Dedifferentiated amniotic fluid mesenchymal stem cell (primary cell): Measurements from ENCODE around the gene HIGD1C.

Experiments used
- DNase-seq: peaks from one replicate; pipeline ENCODE4 v3.0.0-alpha.2; 2016; ENCODE audit errors: extremely low spot score

HIGD1C gene

DNA sequence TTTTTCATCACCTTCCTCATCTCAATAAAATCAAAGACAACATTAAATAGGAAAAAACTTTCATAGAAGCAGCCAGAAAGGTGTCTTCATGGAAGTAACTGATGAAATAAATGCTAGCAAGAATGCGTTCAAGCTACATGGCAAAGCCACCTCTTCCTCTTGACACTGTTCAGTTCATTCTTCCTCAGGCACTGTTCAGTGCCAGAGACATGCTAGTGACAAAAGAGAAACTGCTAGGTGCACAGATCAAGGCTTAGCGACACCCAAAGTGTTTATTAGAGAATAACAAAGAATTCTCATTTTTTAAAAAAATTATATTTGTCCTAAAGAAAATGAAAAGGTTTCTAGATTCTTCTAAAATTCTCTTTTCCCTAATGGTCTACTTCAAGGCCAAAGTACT, 66.6 kb downstream of the HIGD1C start:
- DNase-seq, result no peak

DNA sequence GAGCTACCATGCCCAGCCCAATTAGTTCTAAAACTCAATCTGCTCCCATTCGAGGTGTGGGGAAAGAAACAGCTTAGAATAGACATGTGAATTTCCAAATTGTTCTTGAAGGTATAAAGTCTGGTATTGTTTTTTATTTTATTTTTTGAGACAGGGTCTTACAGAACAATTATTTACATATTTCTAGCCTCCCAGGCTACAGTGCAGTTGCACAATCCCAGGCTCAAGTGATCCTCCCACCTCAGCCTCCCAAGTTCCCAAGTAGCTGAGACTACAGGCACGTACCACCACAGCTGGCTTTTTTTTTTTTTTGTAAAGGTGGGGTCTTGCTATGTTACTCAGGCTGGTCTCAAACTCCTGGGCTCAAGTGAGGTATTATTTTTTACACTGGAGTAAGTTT, 67.6 kb downstream of the HIGD1C start:
- DNase-seq, result no peak
